HG02970 (cell line): ENCODE measurements around the gene RIC3.
"Not testable (repeated sequence)": the region's sequence is repeated elsewhere in the genome, so short reads cannot be mapped to it uniquely, and the experiment has no call there.

Experiments used
- ATAC-seq: cut with Tn5 transposase; IDR thresholded peaks from one replicate; pipeline ENCODE4 v1.9.1; 2021; ENCODE audit warnings: mild to moderate bottlenecking, moderate library complexity, moderate number of reproducible peaks; ENCODE audit not compliant: unreplicated experiment, low FRiP score

Gene RIC3

GRCh38 chr11:8192016-8192895 lies 23.4 kb upstream of the RIC3 start:
- ATAC-seq, result peak; percentile 62

GRCh38 chr11:8190431-8190830 lies 21.6 kb upstream of the RIC3 start:
- ATAC-seq, result no peak

GRCh38 chr11:8186429-8186828 lies 17.6 kb upstream of the RIC3 start:
- ATAC-seq, result no peak

GRCh38 chr11:8183111-8183510 lies 14.3 kb upstream of the RIC3 start:
- no peak for ATAC-seq

- no peak for ATAC-seq
Measured at GRCh38 chr11:8180469-8180868, 11.6 kb upstream of the RIC3 start.

- no peak for ATAC-seq
Measured at GRCh38 chr11:8178297-8178696, 9.5 kb upstream of the RIC3 start.

- no peak for ATAC-seq
Measured at GRCh38 chr11:8177136-8177535, 8.3 kb upstream of the RIC3 start.

GRCh38 chr11:8167796-8168195 lies 1.0 kb downstream of the RIC3 start:
- no peak for ATAC-seq

GRCh38 chr11:8164746-8165145 lies 4.1 kb downstream of the RIC3 start:
- no peak for ATAC-seq

- ATAC-seq, result not testable (repeated sequence)
Measured at GRCh38 chr11:8161627-8162304, 7.1 kb downstream of the RIC3 start.

- ATAC-seq, result no peak
Measured at GRCh38 chr11:8156877-8157276, 11.9 kb downstream of the RIC3 start.

GRCh38 chr11:8149726-8150125 lies 19.1 kb downstream of the RIC3 start:
- no peak for ATAC-seq

GRCh38 chr11:8138526-8138925 lies 30.3 kb downstream of the RIC3 start:
- no peak for ATAC-seq

GRCh38 chr11:8127447-8127846 lies 41.4 kb downstream of the RIC3 start:
- ATAC-seq, result no peak

GRCh38 chr11:8126649-8127289 lies 42.1 kb downstream of the RIC3 start:
- ATAC-seq, result no peak

- ATAC-seq, result no peak
Measured at GRCh38 chr11:8122173-8122764, 46.6 kb downstream of the RIC3 start.

GRCh38 chr11:8111636-8112035 lies 57.2 kb downstream of the RIC3 start:
- no peak for ATAC-seq

- ATAC-seq, result no peak
Measured at GRCh38 chr11:8110396-8110795, 58.4 kb downstream of the RIC3 start.

GRCh38 chr11:8109675-8110074 lies 59.1 kb downstream of the RIC3 start:
- ATAC-seq, result no peak

- no peak for ATAC-seq
Measured at GRCh38 chr11:8108421-8108820, 60.4 kb downstream of the RIC3 start.

- no peak for ATAC-seq
Measured at GRCh38 chr11:8107642-8108041, 61.2 kb downstream of the RIC3 start.
